Measurements from ENCODE around the gene VAMP8. TPM values are rescaled to one million over a fixed set of nuclear protein-coding genes. Genes with fewer than 3 reads are reported as not detected.

VAMP8 gene
- total RNA-seq, 1 donor from 2014 or later, result 51.0 TPM

DNA sequence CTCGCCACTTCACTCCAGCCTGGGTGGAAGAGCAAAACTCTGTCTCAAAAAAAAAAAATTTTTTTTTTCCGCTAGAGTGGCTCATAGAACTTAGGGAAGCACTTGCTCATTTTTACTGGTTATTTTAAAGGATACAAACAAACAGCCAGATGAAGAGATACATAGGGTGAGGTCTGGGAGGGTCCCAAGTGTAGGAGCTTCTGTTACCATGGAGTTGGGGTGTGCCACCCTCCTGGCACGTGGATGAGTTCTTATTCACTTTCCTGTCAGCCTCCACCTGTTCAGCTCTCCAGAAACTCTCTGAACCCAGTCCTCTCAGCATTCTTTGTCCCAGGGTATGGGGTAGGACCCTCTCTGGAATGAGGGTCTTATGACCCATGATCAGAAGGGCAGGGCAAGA is 43.3 kb upstream of the VAMP8 start:
- Mint-ChIP-seq H3K4me1 (peaks cover 20% of the 10 kb centered on the region), H3K4me3 (no peak overlapping the region), H3K36me3 (peaks cover 2% of the 10 kb centered on the region), H3K27me3 (ENCODE audit: low read depth) (peaks cover under 1% of the 10 kb centered on the region), H3K9me3 (peaks cover 5% of the 10 kb centered on the region), H3K27ac (no peak overlapping the region)
- DNase-seq (ENCODE audit: low spot score in 2 of 2, unreplicated experiment in 2 of 2), result no peak
- TF ChIP-seq, protein P1, sequence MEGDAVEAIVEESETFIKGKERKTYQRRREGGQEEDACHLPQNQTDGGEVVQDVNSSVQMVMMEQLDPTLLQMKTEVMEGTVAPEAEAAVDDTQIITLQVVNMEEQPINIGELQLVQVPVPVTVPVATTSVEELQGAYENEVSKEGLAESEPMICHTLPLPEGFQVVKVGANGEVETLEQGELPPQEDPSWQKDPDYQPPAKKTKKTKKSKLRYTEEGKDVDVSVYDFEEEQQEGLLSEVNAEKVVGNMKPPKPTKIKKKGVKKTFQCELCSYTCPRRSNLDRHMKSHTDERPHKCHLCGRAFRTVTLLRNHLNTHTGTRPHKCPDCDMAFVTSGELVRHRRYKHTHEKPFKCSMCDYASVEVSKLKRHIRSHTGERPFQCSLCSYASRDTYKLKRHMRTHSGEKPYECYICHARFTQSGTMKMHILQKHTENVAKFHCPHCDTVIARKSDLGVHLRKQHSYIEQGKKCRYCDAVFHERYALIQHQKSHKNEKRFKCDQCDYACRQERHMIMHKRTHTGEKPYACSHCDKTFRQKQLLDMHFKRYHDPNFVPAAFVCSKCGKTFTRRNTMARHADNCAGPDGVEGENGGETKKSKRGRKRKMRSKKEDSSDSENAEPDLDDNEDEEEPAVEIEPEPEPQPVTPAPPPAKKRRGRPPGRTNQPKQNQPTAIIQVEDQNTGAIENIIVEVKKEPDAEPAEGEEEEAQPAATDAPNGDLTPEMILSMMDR (IDR thresholded peaks at IDR 0.05; ENCODE audit: unreplicated experiment), result no peak

- Mint-ChIP-seq H3K4me3 (no peak overlapping the region), H3K27me3 (ENCODE audit: low read depth) (no peaks in the 10 kb centered on the region), H3K27ac (no peak overlapping the region), H3K36me3 (peaks cover 2% of the 10 kb centered on the region), H3K4me1 (peaks cover 20% of the 10 kb centered on the region), H3K9me3 (peaks cover 4% of the 10 kb centered on the region)
- no peak for DNase-seq (ENCODE audit: low spot score in 2 of 2, unreplicated experiment in 2 of 2)
- TF ChIP-seq, protein P1 (IDR thresholded peaks at IDR 0.05; ENCODE audit: unreplicated experiment), result no peak
Measured at GRCh38 chr2:85534881-85535280, 42.5 kb upstream of the VAMP8 start.

GRCh38 chr2:85536479-85536878 is 40.9 kb upstream of the VAMP8 start:
- Mint-ChIP-seq H3K9me3 (no peaks in the 10 kb centered on the region), H3K4me3 (peak overlapping the region; percentile 14), H3K27ac (peak overlapping the region; percentile 99), H3K36me3 (peaks cover 3% of the 10 kb centered on the region), H3K27me3 (ENCODE audit: low read depth) (no peaks in the 10 kb centered on the region), H3K4me1 (peaks cover 33% of the 10 kb centered on the region)
- DNase-seq (ENCODE audit: low spot score in 2 of 2, unreplicated experiment in 2 of 2), result no peak
- TF ChIP-seq, protein P1 (IDR thresholded peaks at IDR 0.05; ENCODE audit: unreplicated experiment), result no peak

DNA sequence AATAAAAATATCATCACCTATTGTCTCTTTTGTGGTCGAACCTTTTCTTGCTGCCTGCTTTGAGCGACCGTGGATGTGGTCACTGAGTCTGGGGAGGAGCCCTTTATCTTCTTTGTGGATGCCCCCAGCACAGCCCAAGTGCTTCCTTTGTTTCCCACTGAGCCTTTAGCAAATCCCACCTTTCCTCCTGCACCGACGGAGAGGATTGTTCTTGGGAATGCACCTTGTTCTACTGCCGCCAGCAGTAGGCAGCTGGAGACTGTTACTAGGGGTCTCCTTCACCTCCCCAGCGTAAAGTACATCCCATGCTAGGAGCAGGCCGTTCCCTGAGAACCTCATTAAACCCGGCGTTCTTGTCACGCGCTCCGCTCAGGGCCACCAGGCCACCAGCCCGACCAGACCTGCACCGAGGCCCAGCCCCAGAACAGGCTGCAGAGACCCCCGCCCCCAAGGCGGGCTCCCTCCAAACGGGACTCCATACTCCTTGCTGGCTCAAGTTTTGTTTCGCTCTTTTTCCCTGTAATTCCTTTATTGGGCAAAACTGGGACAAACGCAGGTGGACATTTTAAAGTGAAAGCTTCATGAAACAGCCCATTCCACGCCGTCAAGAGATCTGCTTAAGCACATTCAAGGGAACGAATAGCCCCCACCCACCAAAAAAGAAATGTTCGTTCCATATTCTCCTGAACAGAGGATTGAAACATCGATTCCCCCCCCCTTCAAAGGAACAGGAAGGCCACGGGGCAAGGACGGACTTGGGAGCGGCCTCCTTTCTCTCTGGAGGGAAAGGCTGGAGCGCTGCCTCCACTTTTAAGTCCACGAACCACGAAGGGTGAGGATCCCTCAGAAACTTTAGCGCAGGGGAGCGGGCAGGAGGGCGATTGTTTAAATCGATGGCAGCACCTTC is 39.5 kb upstream of the VAMP8 start:
- peaks cover 47% of the 10 kb centered on the region for H3K4me1 Mint-ChIP-seq
- no peaks in the 10 kb centered on the region for H3K9me3 Mint-ChIP-seq
- peak overlapping the region; percentile 89 for H3K4me3 Mint-ChIP-seq
- H3K27ac Mint-ChIP-seq, result peak overlapping the region; percentile 99
- no peaks in the 10 kb centered on the region for H3K27me3 Mint-ChIP-seq (ENCODE audit: low read depth)
- TF ChIP-seq, protein P1 (IDR thresholded peaks at IDR 0.05; ENCODE audit: unreplicated experiment), result no peak
- DNase-seq (ENCODE audit: low spot score in 2 of 2, unreplicated experiment in 2 of 2), result peak in 1 of 2 experiments; percentile 58
- peaks cover 17% of the 10 kb centered on the region for H3K36me3 Mint-ChIP-seq

DNA sequence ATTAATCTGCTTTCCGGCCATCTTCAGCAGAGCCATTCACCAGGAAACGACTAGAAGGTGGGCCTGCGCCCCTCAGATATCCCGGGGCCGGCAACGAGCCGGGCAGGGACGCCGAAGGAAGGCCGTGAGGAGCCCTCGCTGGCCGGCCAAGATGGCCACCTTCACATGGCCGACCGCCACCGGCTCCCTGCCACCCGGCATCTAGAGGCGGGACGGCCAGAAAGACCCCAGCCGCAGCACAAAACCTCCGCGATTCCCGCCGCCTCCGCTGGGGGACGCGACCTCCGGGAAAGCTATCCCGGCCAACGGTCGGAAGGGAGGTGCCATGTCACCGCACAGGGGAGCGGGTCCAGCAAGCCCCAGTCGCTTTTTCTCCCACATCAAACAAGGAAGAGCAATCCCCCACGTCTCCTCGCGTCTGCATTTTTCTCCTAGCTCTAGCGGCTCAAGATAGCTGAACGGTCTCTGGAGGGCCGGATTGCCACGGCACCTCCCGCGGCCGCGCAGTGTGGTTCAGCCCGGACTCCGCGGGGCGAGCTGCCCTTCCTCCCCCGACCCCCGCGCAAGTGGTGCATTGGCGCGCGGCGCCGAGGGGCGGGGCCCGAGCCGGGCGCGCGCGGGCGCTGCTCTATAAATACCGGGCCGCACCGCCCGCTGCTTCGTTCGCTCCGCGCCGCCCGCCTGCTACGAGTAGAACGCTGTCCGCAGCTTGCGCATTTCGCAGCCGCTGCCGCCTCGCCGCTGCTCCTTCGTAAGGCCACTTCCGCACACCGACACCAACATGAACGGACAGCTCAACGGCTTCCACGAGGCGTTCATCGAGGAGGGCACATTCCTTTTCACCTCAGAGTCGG is 38.7 kb upstream of the VAMP8 start, which contains the start of gene MAT2A:
MAT2A (plus strand) TSS at position 662 of the 854 bp plus-strand sequence; CDS start at position 782, 120 bp downstream.
- H3K4me1 Mint-ChIP-seq, result peaks cover 53% of the 10 kb centered on the region

More for the DNA sequence above, 38.7 kb upstream of the VAMP8 start, which contains the start of gene MAT2A:
- TF ChIP-seq, protein P1 (IDR thresholded peaks at IDR 0.05; ENCODE audit: unreplicated experiment), result peak; percentile 75
- Mint-ChIP-seq H3K27me3 (ENCODE audit: low read depth) (no peaks in the 10 kb centered on the region), H3K9me3 (no peaks in the 10 kb centered on the region), H3K27ac (peak within 1 kb of the TSS; percentile 99), H3K36me3 (peaks cover 23% of the 10 kb centered on the region), H3K4me3 (peak within 1 kb of the TSS; percentile 89)
- peak; percentile 93 to 94 for DNase-seq (ENCODE audit: low spot score in 2 of 2, unreplicated experiment in 2 of 2)

Data from mesothelial cell of epicardium (in vitro differentiated cells).